Upper lobe of left lung (tissue), 6 donors: ENCODE measurements around the gene IL17RD. TPM values are rescaled to one million over a fixed set of nuclear protein-coding genes. Genes with fewer than 3 reads are reported as not detected.

ENCODE experiments used
- ATAC-seq, 2 donors: fragments of 200-7000 bp; cut with Tn5 transposase; one replicate each; pipeline ENCODE4 v1.9.1; 2022; ENCODE audit warnings: mild to moderate bottlenecking in 2 of 2, moderate library complexity in 2 of 2; ENCODE audit not compliant: low FRiP score in 2 of 2
- DNase-seq, 2 donors: peaks; one replicate each; pipeline ENCODE4 v3.0.0-alpha.2; 2019 to 2020
- H3K27ac ChIP-seq, 4 donors: fragments of 200-600 bp; sonication (generic); one replicate each; pipeline ENCODE4 v1.5.1; 2016 to 2019
- H3K27me3 ChIP-seq, 4 donors: fragments of 200-600 bp; sonication (generic); one replicate each; pipeline ENCODE4 v1.5.1; 2017 to 2019
- H3K36me3 ChIP-seq, 4 donors: fragments of 200-600 bp; sonication (generic); one replicate each; pipeline ENCODE4 v1.5.1; 2016 to 2019
- H3K4me1 ChIP-seq, 4 donors: fragments of 200-600 bp; sonication (generic); one replicate each; pipeline ENCODE4 v1.5.1; 2018 to 2019
- H3K4me3 ChIP-seq, 4 donors: fragments of 200-600 bp; sonication (generic); one replicate each; pipeline ENCODE4 v1.5.1; 2017 to 2019; ENCODE audit warnings: mild to moderate bottlenecking in 2 of 4, moderate library complexity in 1 of 4
- H3K9me3 ChIP-seq, 4 donors: fragments of 200-600 bp; sonication (generic); one replicate each; pipeline ENCODE4 v1.5.1; 2018 to 2019
- CTCF ChIP-seq, 6 experiments: fragments of 450-650 bp in 4 of 6; fragments of 200-600 bp in 2 of 6; sonication (generic) in 2 of 6; IDR thresholded peaks; one replicate each; pipeline ENCODE4 v1.5.1; 2016 to 2019; ENCODE audit warnings: antibody characterized with exemption in 6 of 6
- EP300 ChIP-seq, 4 donors: sonication (generic); formaldehyde crosslinking; IDR thresholded peaks; one replicate each; pipeline ENCODE4 v1.5.1; 2017; ENCODE audit warnings: antibody characterized with exemption in 4 of 4, control low read depth in 2 of 4
- POLR2A ChIP-seq, 4 donors: fragments of 450-650 bp; IDR thresholded peaks; one replicate each; pipeline ENCODE4 v1.5.1; 2016 to 2017; ENCODE audit warnings: antibody characterized with exemption in 4 of 4, mild to moderate bottlenecking in 2 of 4
- POLR2AphosphoS5 ChIP-seq, 2 donors: sonication (generic); formaldehyde crosslinking; IDR thresholded peaks; one replicate each; pipeline ENCODE4 v1.5.1; 2017; ENCODE audit warnings: antibody characterized with exemption in 2 of 2
- WGBS, 2 donors: methylation state at CpG; one replicate each; pipeline ENCODE4 v1.1.5; 2017 to 2018; 5-methylcytosine and 5-hydroxymethylcytosine counted together
- total RNA-seq, 6 donors: library from RNA; depleted of rRNA in 4 of 6; stranded (reverse); fragments of >200 nt in 4 of 6; gene quantifications; one replicate each; pipeline versions ENCODE4 v1.1.0 to v1.2.1, GENCODE V29; 2016 to 2021
- donor health status: DM: no; HTN: no; CAD: no; lungs with moderate emphysema.
- donor health status: DM: no; HTN: yes; CAD: no; lungs with severe emphysema.

Gene IL17RD
- total RNA-seq, 6 donors from 2014 or later, result under 0.01 to 2.7 (median 0.49) TPM

GRCh38 chr3:57155310-57155643, 9.9 kb downstream of the IL17RD start:
- Histone ChIP-seq H3K27ac (no peak overlapping the region), H3K4me3 (no peak overlapping the region), H3K36me3 (no peaks in the 10 kb centered on the region), H3K27me3 (no peaks in the 10 kb centered on the region), H3K9me3 (no peaks in the 10 kb centered on the region), H3K4me1 (peaks cover 0 to 7% (median 2%) of the 10 kb centered on the region in 4 donors)
- WGBS, 2 donors, result 78 to 88% methylated on average over 3 of the region's 3 CpGs
- DNase-seq (no peak), ATAC-seq (peak in 1 of 2 donors; percentile 68)
- TF ChIP-seq CTCF (IDR thresholded peaks at IDR 0.05), result no peak
- TF ChIP-seq POLR2A (IDR thresholded peaks at IDR 0.05), result no peak
- TF ChIP-seq EP300 (IDR thresholded peaks at IDR 0.05), result no peak
- no peak for TF ChIP-seq POLR2AphosphoS5 (IDR thresholded peaks at IDR 0.05)

GRCh38 chr3:57154470-57155309, 10.5 kb downstream of the IL17RD start:
- no peaks in the 10 kb centered on the region for H3K36me3 ChIP-seq
- TF ChIP-seq POLR2A (IDR thresholded peaks at IDR 0.05) (no peak), EP300 (IDR thresholded peaks at IDR 0.05) (no peak), POLR2AphosphoS5 (IDR thresholded peaks at IDR 0.05) (no peak), CTCF (IDR thresholded peaks at IDR 0.05) (no peak)
- H3K9me3 ChIP-seq, result no peaks in the 10 kb centered on the region
- no peaks in the 10 kb centered on the region for H3K27me3 ChIP-seq
- no peak overlapping the region for H3K27ac ChIP-seq
- H3K4me1 ChIP-seq, result peaks cover 0 to 7% (median 2%) of the 10 kb centered on the region in 4 donors
- ATAC-seq (no peak), DNase-seq (no peak)
- H3K4me3 ChIP-seq, result no peak overlapping the region
- 67 to 77% methylated on average over 15 of the region's 15 CpGs for WGBS, 2 donors

- Histone ChIP-seq H3K27ac (no peak overlapping the region), H3K4me3 (no peak overlapping the region), H3K4me1 (no peaks in the 10 kb centered on the region), H3K36me3 (no peaks in the 10 kb centered on the region), H3K9me3 (no peaks in the 10 kb centered on the region), H3K27me3 (no peaks in the 10 kb centered on the region)
- WGBS, 2 donors, result 91 to 92% methylated on average over 19 of the region's 19 CpGs
- no peak for TF ChIP-seq CTCF (IDR thresholded peaks at IDR 0.05)
- no peak for TF ChIP-seq POLR2AphosphoS5 (IDR thresholded peaks at IDR 0.05)
- TF ChIP-seq POLR2A (IDR thresholded peaks at IDR 0.05), result no peak
- TF ChIP-seq EP300 (IDR thresholded peaks at IDR 0.05), result no peak
- DNase-seq, result peak in 1 of 2 donors; percentile 42
- peak in 1 of 2 donors; percentile 55 for ATAC-seq
Observed at GRCh38 chr3:57152151-57153143, 12.7 kb downstream of the IL17RD start.

GRCh38 chr3:57151749-57152148, 13.4 kb downstream of the IL17RD start:
- Histone ChIP-seq H3K27ac (no peak overlapping the region), H3K27me3 (no peaks in the 10 kb centered on the region), H3K4me3 (no peak overlapping the region), H3K4me1 (no peaks in the 10 kb centered on the region), H3K9me3 (no peaks in the 10 kb centered on the region), H3K36me3 (no peaks in the 10 kb centered on the region)
- WGBS, 2 donors, result 92% methylated on average over 3 of the region's 3 CpGs
- no peak for DNase-seq
- no peak for TF ChIP-seq POLR2A (IDR thresholded peaks at IDR 0.05)
- TF ChIP-seq CTCF (IDR thresholded peaks at IDR 0.05), result no peak
- no peak for TF ChIP-seq EP300 (IDR thresholded peaks at IDR 0.05)
- TF ChIP-seq POLR2AphosphoS5 (IDR thresholded peaks at IDR 0.05), result no peak
- no peak for ATAC-seq
